HepG2 (cell line): ENCODE results near the gene DHX57. TPM values are rescaled to one million over a fixed set of nuclear protein-coding genes. Genes with fewer than 3 reads are reported as not detected.
A peak's percentile ranks its signal among the peaks of the same experiment; 100 is the strongest.

ENCODE experiments used
- AKAP8 ChIP-seq: sonication (generic); formaldehyde crosslinking; IDR thresholded peaks from 2 replicates; pipeline ENCODE4 v1.5.1; 2020; ENCODE audit warnings: mild to moderate bottlenecking, missing genetic modification reagents
- CREB3 ChIP-seq: sonication (generic); formaldehyde crosslinking; IDR thresholded peaks from 2 replicates; pipeline ENCODE4 v1.5.0; 2020; ENCODE audit warnings: missing genetic modification reagents
- CREM ChIP-seq, 2 experiments: sonication (generic) in 1 of 2; formaldehyde crosslinking in 1 of 2; IDR thresholded peaks; 2 replicates each; pipeline versions ENCODE4 v1.4.0 to v1.6.1; 2016 to 2020; ENCODE audit warnings: antibody characterized with exemption in 1 of 2, mild to moderate bottlenecking in 1 of 2, missing genetic modification reagents in 1 of 2
- E2F2 ChIP-seq: sonication (generic); formaldehyde crosslinking; IDR thresholded peaks from 2 replicates; pipeline ENCODE4 v1.4.0; 2020; ENCODE audit warnings: missing genetic modification reagents, borderline replicate concordance
- EZH2 ChIP-seq: conservative IDR thresholded peaks from 2 replicates; pipeline ENCODE4 v1.6.1; 2012; ENCODE audit warnings: mild to moderate bottlenecking, low read depth, low read length, moderate library complexity
- FOSL2 ChIP-seq: sonication (generic); formaldehyde crosslinking; IDR thresholded peaks from 2 replicates; pipeline ENCODE4 v1.4.0; 2020; ENCODE audit warnings: missing genetic modification reagents
- HIVEP1 ChIP-seq: sonication (generic); formaldehyde crosslinking; IDR thresholded peaks from 2 replicates; pipeline ENCODE4 v1.4.0; 2020; ENCODE audit warnings: mild to moderate bottlenecking, missing genetic modification reagents
- IRF2 ChIP-seq: IDR thresholded peaks from 2 replicates; pipeline ENCODE4 v1.6.1; 2018; ENCODE audit warnings: missing genetic modification reagents, missing compliant biosample characterization
- MED13 ChIP-seq: sonication (generic); formaldehyde crosslinking; IDR thresholded peaks from 2 replicates; pipeline ENCODE4 v1.5.0; 2020; ENCODE audit warnings: missing genetic modification reagents
- MEIS2 ChIP-seq: sonication (generic); formaldehyde crosslinking; IDR thresholded peaks from 2 replicates; pipeline ENCODE4 v1.9.0; 2021; ENCODE audit warnings: mild to moderate bottlenecking, missing genetic modification reagents
- NFATC3 ChIP-seq: sonication (generic); formaldehyde crosslinking; IDR thresholded peaks from 2 replicates; pipeline ENCODE4 v1.5.1; 2020; ENCODE audit warnings: mild to moderate bottlenecking, missing genetic modification reagents
- NONO ChIP-seq, 2 experiments: fragments of 450-650 bp in 1 of 2; sonication (generic) in 1 of 2; formaldehyde crosslinking in 1 of 2; IDR thresholded peaks in 1 of 2; conservative IDR thresholded peaks in 1 of 2; 2 replicates each; pipeline versions ENCODE4 v1.6.1 to v1.8.0; 2017 to 2022; ENCODE audit warnings: mild to moderate bottlenecking in 1 of 2, missing genetic modification reagents in 1 of 2, moderate library complexity in 1 of 2
- SIX4 ChIP-seq: sonication (generic); formaldehyde crosslinking; IDR thresholded peaks from 2 replicates; pipeline ENCODE4 v1.4.0; 2020; ENCODE audit warnings: missing genetic modification reagents
- SNRNP70 ChIP-seq: fragments of 200-400 bp; formaldehyde crosslinking; IDR thresholded peaks from 2 replicates; pipeline ENCODE4 v1.6.1; 2017; ENCODE audit warnings: mild to moderate bottlenecking, low read depth, low read length, moderate library complexity
- SOX13 ChIP-seq, 3 experiments: fragments of 450-650 bp in 1 of 3; sonication (generic) in 1 of 3; formaldehyde crosslinking in 1 of 3; IDR thresholded peaks in 2 of 3; conservative IDR thresholded peaks in 1 of 3; 2 replicates each; pipeline versions ENCODE4 v1.5.0 to v1.6.1; 2016 to 2020; ENCODE audit warnings: antibody characterized with exemption in 1 of 3, mild to moderate bottlenecking in 1 of 3, missing compliant biosample characterization in 1 of 3, missing genetic modification reagents in 1 of 3, moderate library complexity in 1 of 3
- SSRP1 ChIP-seq: IDR thresholded peaks from 2 replicates; pipeline ENCODE4 v1.6.1; 2016; ENCODE audit warnings: control low read depth
- TBP ChIP-seq: sonication (generic); formaldehyde crosslinking; IDR thresholded peaks from 2 replicates; pipeline ENCODE4 v1.5.0; 2020; ENCODE audit warnings: missing genetic modification reagents
- TBX3 ChIP-seq: fragments of 450-650 bp; IDR thresholded peaks from 2 replicates; pipeline ENCODE4 v1.6.1; 2017; ENCODE audit warnings: antibody characterized with exemption, mild to moderate bottlenecking, inconsistent platforms, borderline replicate concordance
- ZNF180 ChIP-seq: sonication (generic); formaldehyde crosslinking; IDR thresholded peaks from 2 replicates; pipeline ENCODE4 v1.4.0; 2020; ENCODE audit warnings: low read depth, missing genetic modification reagents, borderline replicate concordance
- ZNF263 ChIP-seq: sonication (generic); formaldehyde crosslinking; IDR thresholded peaks from 2 replicates; pipeline ENCODE4 v1.4.0; 2020; ENCODE audit warnings: missing genetic modification reagents
- ZNF432 ChIP-seq: sonication (generic); formaldehyde crosslinking; IDR thresholded peaks from 2 replicates; pipeline ENCODE4 v1.5.0; 2020; ENCODE audit warnings: missing genetic modification reagents, mild to moderate bottlenecking, borderline replicate concordance
- ZNF564 ChIP-seq: sonication (generic); formaldehyde crosslinking; IDR thresholded peaks from 2 replicates; pipeline ENCODE4 v1.8.1; 2023; ENCODE audit warnings: mild to moderate bottlenecking, missing genetic modification reagents
- ZNF7 ChIP-seq: IDR thresholded peaks from 2 replicates; pipeline ENCODE4 v1.6.1; 2016; ENCODE audit warnings: missing biosample characterization, missing genetic modification reagents
- polyA plus RNA-seq, 8 experiments: library from polyadenylated mRNA; depleted of rRNA in 3 of 8; stranded (reverse) in 7 of 8; unstranded in 1 of 8; fragments of >200 nt; fragmentation: Illumina TruSeq in 4 of 8; extraction: Trizol in 4 of 8; gene quantifications; 2 replicates each; pipeline versions ENCODE4 v1.2.1 to v1.2.3, GENCODE V29; 2011 to 2016; ENCODE audit warnings: low read depth in 4 of 8, missing spikeins in 1 of 8, mixed read lengths in 1 of 8; ENCODE audit not compliant: insufficient read depth in 1 of 8
- total RNA-seq, 5 experiments: library from RNA; depleted of rRNA; stranded (reverse); fragments of >200 nt; fragmentation: Illumina TruSeq; extraction: Trizol; gene quantifications; 2 replicates each; pipeline ENCODE4 v1.2.3, GENCODE V29; 2016; ENCODE audit warnings: low read depth in 1 of 5
- TF ChIP-seq, protein P1 (sequence below): sonication (generic); formaldehyde crosslinking; IDR thresholded peaks from 2 replicates; pipeline ENCODE4 v1.4.0; 2020; ENCODE audit warnings: low read depth, mild to moderate bottlenecking, missing genetic modification reagents
- TF ChIP-seq, protein P2 (sequence below): sonication (generic); formaldehyde crosslinking; IDR thresholded peaks from 2 replicates; pipeline ENCODE4 v1.8.0; 2022; ENCODE audit warnings: mild to moderate bottlenecking, missing genetic modification reagents, moderate library complexity

DHX57 gene
- total and polyA plus RNA-seq, 2 of the 13 experiments (the other 11 are each of a cell fraction or from before 2014, with no cell fraction given): 9.2 to 24.2 TPM

GRCh38 chr2:38875576-38876367 lies at the start of gene DHX57, which contains the start of gene MORN2 (continued):
- TF ChIP-seq NFATC3 (CRISPR knock-in tag) (no peak; the same call in 1 of the 2 replicates), ZNF180 (CRISPR knock-in tag) (no peak), HIVEP1 (CRISPR knock-in tag) (no peak; the same call in 1 of the 2 replicates), SNRNP70 (no peak), ZNF7 (no peak), CREM (IDR thresholded peaks at IDR 0.05) (peak; percentile 78), CREM (CRISPR knock-in tag; IDR thresholded peaks at IDR 0.05) (no peak), AKAP8 (CRISPR knock-in tag) (peak; percentile 82; the same call in 1 of the 2 replicates), CREB3 (CRISPR knock-in tag) (0 out of 2 replicates have a peak, but pooled peaks have one; percentile 69), NONO (IDR thresholded peaks at IDR 0.05) (no peak), NONO (CRISPR knock-in tag; conservative IDR thresholded peaks at IDR 0.05) (peak; percentile 93), FOSL2 (peak; percentile 51), ZNF432 (no peak), MEIS2 (CRISPR knock-in tag) (peak; percentile 87; the same call in 1 of the 2 replicates), IRF2 (CRISPR knock-in tag) (peak; percentile 80; the same call in 1 of the 2 replicates), MED13 (CRISPR knock-in tag) (no peak; the same call in 1 of the 2 replicates), EZH2 (no peak), SIX4 (0 out of 2 replicates have a peak, but pooled peaks have one; percentile 16), ZNF564 (CRISPR knock-in tag) (peak; percentile 90), SOX13 (IDR thresholded peaks at IDR 0.05) (no peak), SOX13 (CRISPR knock-in tag; conservative IDR thresholded peaks at IDR 0.05 in 1 of 2, IDR thresholded peaks at IDR 0.05 in 1 of 2) (peak in 1 of 2 experiments; percentile 34; a peak in 1 of 4 replicates), E2F2 (CRISPR knock-in tag) (no peak), TBX3 (peak; percentile 90), ZNF263 (CRISPR knock-in tag) (peak; percentile 51), TBP (CRISPR knock-in tag) (0 out of 2 replicates have a peak, but pooled peaks have one; percentile 40), SSRP1 (CRISPR knock-in tag) (no peak)
- TF ChIP-seq, protein P1, sequence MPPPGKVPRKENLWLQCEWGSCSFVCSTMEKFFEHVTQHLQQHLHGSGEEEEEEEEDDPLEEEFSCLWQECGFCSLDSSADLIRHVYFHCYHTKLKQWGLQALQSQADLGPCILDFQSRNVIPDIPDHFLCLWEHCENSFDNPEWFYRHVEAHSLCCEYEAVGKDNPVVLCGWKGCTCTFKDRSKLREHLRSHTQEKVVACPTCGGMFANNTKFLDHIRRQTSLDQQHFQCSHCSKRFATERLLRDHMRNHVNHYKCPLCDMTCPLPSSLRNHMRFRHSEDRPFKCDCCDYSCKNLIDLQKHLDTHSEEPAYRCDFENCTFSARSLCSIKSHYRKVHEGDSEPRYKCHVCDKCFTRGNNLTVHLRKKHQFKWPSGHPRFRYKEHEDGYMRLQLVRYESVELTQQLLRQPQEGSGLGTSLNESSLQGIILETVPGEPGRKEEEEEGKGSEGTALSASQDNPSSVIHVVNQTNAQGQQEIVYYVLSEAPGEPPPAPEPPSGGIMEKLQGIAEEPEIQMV: peak; percentile 61; the same call in 1 of the 2 replicates
- TF ChIP-seq, protein P2, sequence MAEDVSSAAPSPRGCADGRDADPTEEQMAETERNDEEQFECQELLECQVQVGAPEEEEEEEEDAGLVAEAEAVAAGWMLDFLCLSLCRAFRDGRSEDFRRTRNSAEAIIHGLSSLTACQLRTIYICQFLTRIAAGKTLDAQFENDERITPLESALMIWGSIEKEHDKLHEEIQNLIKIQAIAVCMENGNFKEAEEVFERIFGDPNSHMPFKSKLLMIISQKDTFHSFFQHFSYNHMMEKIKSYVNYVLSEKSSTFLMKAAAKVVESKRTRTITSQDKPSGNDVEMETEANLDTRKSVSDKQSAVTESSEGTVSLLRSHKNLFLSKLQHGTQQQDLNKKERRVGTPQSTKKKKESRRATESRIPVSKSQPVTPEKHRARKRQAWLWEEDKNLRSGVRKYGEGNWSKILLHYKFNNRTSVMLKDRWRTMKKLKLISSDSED (CRISPR knock-in tag): no peak; the same call in 1 of the 2 replicates
